ENCODE results near the gene AMER3. TPM values are rescaled to one million over a fixed set of nuclear protein-coding genes. Genes with fewer than 3 reads are reported as not detected.

AMER3 gene
- total and polyA plus RNA-seq, 2 experiments from 2014 or later, result 0.05 to 0.49 TPM

- H3K27ac ChIP-seq (ENCODE audit: low read depth), result no peak overlapping the region
- TF ChIP-seq ZNF462 (CRISPR knock-in tag; IDR thresholded peaks at IDR 0.05) (no peak), REST (IDR thresholded peaks at IDR 0.05; ENCODE audit: unreplicated experiment) (no peak), ZNF114 (CRISPR knock-in tag; IDR thresholded peaks at IDR 0.05) (no peak), POLR2AphosphoS5 (IDR thresholded peaks at IDR 0.05; ENCODE audit: low read depth) (no peak), CREB1 (CRISPR knock-in tag; IDR thresholded peaks at IDR 0.05; ENCODE audit: low read depth) (no peak), ZNF331 (CRISPR knock-in tag; IDR thresholded peaks at IDR 0.05; ENCODE audit: low read depth) (no peak), JUNB (IDR thresholded peaks at IDR 0.05; ENCODE audit: unreplicated experiment) (no peak), CTCF (conservative IDR thresholded peaks at IDR 0.05; ENCODE audit: low read depth in 2 of 2) (no peak), EZH2 (IDR thresholded peaks at IDR 0.05; ENCODE audit: low read depth, unreplicated experiment) (no peak), NANOG (IDR thresholded peaks at IDR 0.05; ENCODE audit: borderline replicate concordance) (no peak), STAT1 (IDR thresholded peaks at IDR 0.05; ENCODE audit: unreplicated experiment) (no peak), EZH2phosphoT487 (IDR thresholded peaks at IDR 0.05; ENCODE audit: unreplicated experiment) (no peak), ETS1 (IDR thresholded peaks at IDR 0.05) (no peak)
- H3F3A ChIP-seq (replicated peaks; ENCODE audit: low read depth), result no peaks in the 10 kb centered on the region
- no peak overlapping the region for H3K4me3 Mint-ChIP-seq
- no peaks in the 10 kb centered on the region for H3K36me3 Mint-ChIP-seq (ENCODE audit: low read depth)
- DNase-seq (ENCODE audit: low spot score) (no peak), ATAC-seq (no peak)
- no peaks in the 10 kb centered on the region for H3K27me3 ChIP-seq (ENCODE audit: insufficient read depth)
- no peaks in the 10 kb centered on the region for H3K9me3 Mint-ChIP-seq
- H3K4me3 ChIP-seq, result no peak overlapping the region
- H3K4me1 Mint-ChIP-seq, result peaks cover 13% of the 10 kb centered on the region
- no peaks in the 10 kb centered on the region for H3K4me1 ChIP-seq (ENCODE audit: insufficient read depth)
- H3K36me3 ChIP-seq (ENCODE audit: insufficient read depth), result no peaks in the 10 kb centered on the region
- no peak overlapping the region for H3K4me2 ChIP-seq
- H2AFZ ChIP-seq, result no peak overlapping the region
- H3K27me3 Mint-ChIP-seq (ENCODE audit: insufficient read depth, low read depth, poor library complexity), result no peaks in the 10 kb centered on the region
- no peaks in the 10 kb centered on the region for H3K9me2 ChIP-seq (ENCODE audit: insufficient read depth)
- H4K20me1 ChIP-seq (replicated peaks; ENCODE audit: insufficient read depth), result no peaks in the 10 kb centered on the region
- no peaks in the 10 kb centered on the region for H3K79me2 ChIP-seq (replicated peaks; ENCODE audit: insufficient read depth)
- no peak overlapping the region for H3K27ac Mint-ChIP-seq
These were observed 12.1 kb upstream of the AMER3 start for GRCh38 chr2:130743278-130743677.
